GM10248 (cell line): ENCODE results near the gene RBM20.

Experiments
- CTCF ChIA-PET: fragments of 300-600 bp; sonication (Branson Sonifier 250); formaldehyde crosslinking; extraction: SDS; loops from one replicate; lab custom pipeline; 2021; ENCODE audit warnings: antibody characterized with exemption; lab: Yijun Ruan, JAX
- POLR2A ChIA-PET: fragments of 350-650 bp; sonication (Branson Sonifier 250); formaldehyde crosslinking; extraction: SDS; loops from one replicate; lab custom pipeline; 2020; ENCODE audit warnings: antibody characterized with exemption; lab: Yijun Ruan, JAX
- DNase-seq: peaks from one replicate; pipeline ENCODE4 v3.0.0; 2012; ENCODE audit errors: extremely low spot score
- CTCF ChIP-seq: IDR thresholded peaks from 2 replicates; pipeline ENCODE4 v1.5.1; 2012; ENCODE audit warnings: mild to moderate bottlenecking, low read depth; ENCODE audit errors: extremely low read depth, missing control alignments, control extremely low read depth

RBM20 gene

DNA sequence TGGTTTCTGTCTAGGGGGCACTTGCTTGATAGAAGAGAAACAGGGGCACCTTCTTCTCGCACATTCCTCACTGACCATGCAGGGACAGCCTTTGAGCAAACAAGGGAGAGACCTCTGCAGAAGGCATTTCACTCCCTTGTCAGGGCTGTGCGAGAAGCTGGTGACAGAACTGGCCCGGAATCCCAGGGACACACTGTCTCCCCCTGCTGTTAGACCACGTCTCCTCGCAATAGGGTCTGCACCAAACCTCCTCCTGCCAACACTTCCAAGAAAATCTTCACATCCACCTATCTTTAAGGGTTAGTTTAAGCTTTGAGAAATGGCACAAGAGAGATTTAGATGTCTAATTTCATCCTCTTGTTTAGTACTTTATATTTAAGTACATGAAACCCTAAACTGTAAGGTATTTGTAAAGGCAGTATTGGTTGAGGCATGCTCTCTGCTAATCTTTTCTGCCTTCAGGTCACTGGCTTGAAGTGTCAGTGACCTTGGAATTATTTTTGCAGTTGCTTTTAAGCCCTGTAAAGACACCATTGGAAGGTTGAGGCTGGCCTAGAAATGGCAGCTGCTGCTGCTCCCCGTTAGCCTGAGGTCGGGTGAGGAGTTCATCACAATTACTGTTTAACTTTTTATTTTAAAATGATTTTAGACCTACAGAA lies 37.0 kb downstream of the RBM20 start:
- ChIA-PET CTCF (interaction anchor here (0.7 to 2.1 kb wide), 3 partner anchors 10 to 31 kb away, joined by 3 to 28 read pairs (median 6); no protein-coding TSS in a partner anchor), POLR2A (no interaction called here)
- TF ChIP-seq CTCF = peak; percentile 24
- DNase-seq = peak; percentile 51

- DNase-seq = no peak
- POLR2A ChIA-PET = no interaction called here
- CTCF ChIA-PET = interaction anchor here (1.1 to 6.1 kb wide), 4 partner anchors 9 to 372 kb away, joined by 3 to 72 read pairs (median 4); no protein-coding TSS in a partner anchor
- TF ChIP-seq CTCF = no peak
Observed at GRCh38 chr10:110682348-110682747, 38.2 kb downstream of the RBM20 start.

GRCh38 chr10:110684800-110685446 lies 40.8 kb downstream of the RBM20 start:
- TF ChIP-seq CTCF = no peak
- DNase-seq = no peak
- ChIA-PET POLR2A (no interaction called here), CTCF (interaction anchor here (6.1 kb wide), 1 partner anchor 12 kb away, joined by 72 read pairs; no protein-coding TSS in a partner anchor)

GRCh38 chr10:110686047-110686446 lies 41.9 kb downstream of the RBM20 start:
- no peak for DNase-seq
- POLR2A ChIA-PET = no interaction called here
- CTCF ChIA-PET = interaction anchor here (6.1 kb wide), 1 partner anchor 13 kb away, joined by 72 read pairs; no protein-coding TSS in a partner anchor
- no peak for TF ChIP-seq CTCF

- CTCF ChIA-PET = interaction anchor here (0.6 to 6.1 kb wide), 5 partner anchors 9 to 598 kb away, joined by 3 to 72 read pairs (median 4); no protein-coding TSS in a partner anchor
Observed at GRCh38 chr10:110686949-110687348, 42.8 kb downstream of the RBM20 start.

More at GRCh38 chr10:110686949-110687348, 42.8 kb downstream of the RBM20 start:
- no peak for TF ChIP-seq CTCF
- DNase-seq = no peak
- POLR2A ChIA-PET = no interaction called here
